Progenitor cell of endocrine pancreas (in vitro differentiated cells): Measurements from ENCODE around the gene TBC1D24. TPM values are rescaled to one million over a fixed set of nuclear protein-coding genes. Genes with fewer than 3 reads are reported as not detected.
"Not testable (repeated sequence)": the region's sequence is repeated elsewhere in the genome, so short reads cannot be mapped to it uniquely, and the experiment has no call there.

ENCODE experiments used
- DNase-seq: peaks from one replicate; pipeline ENCODE4 v3.0.0; 2021; ENCODE audit warnings: low spot score; ENCODE audit not compliant: unreplicated experiment
- H3K27ac Mint-ChIP-seq: 2 replicates; pipeline ENCODE4 v1.8.0; 2021; ENCODE audit warnings: mild to moderate bottlenecking, moderate library complexity, mixed read lengths
- H3K27me3 Mint-ChIP-seq: 2 replicates; pipeline ENCODE4 v1.8.0; 2021; ENCODE audit warnings: mixed read lengths
- H3K36me3 Mint-ChIP-seq: 2 replicates; pipeline ENCODE4 v1.8.0; 2022; ENCODE audit warnings: mixed read lengths; ENCODE audit not compliant: insufficient read depth
- H3K4me1 Mint-ChIP-seq: 2 replicates; pipeline ENCODE4 v1.8.0; 2021; ENCODE audit warnings: low read depth, mixed read lengths
- H3K4me3 Mint-ChIP-seq: 2 replicates; pipeline ENCODE4 v1.8.0; 2021; ENCODE audit warnings: low read depth, mild to moderate bottlenecking, moderate library complexity, mixed read lengths
- H3K9me3 Mint-ChIP-seq: 2 replicates; pipeline ENCODE4 v1.8.0; 2021; ENCODE audit warnings: low read depth, mixed read lengths
- CTCF ChIP-seq: fragments of 200-600 bp; sonication (generic); IDR thresholded peaks from one replicate; pipeline ENCODE4 v1.5.0; 2021; ENCODE audit warnings: antibody characterized with exemption, mild to moderate bottlenecking; ENCODE audit not compliant: unreplicated experiment
- total RNA-seq: library from RNA; stranded (reverse); gene quantifications from 2 replicates; pipeline ENCODE4 v1.2.1, GENCODE V29; 2021

Gene TBC1D24
- total RNA-seq, 1 donor from 2014 or later: 23.8 TPM

- Mint-ChIP-seq H3K36me3 (peaks cover 4% of the 10 kb centered on the region), H3K4me3 (peak overlapping the region; percentile 66), H3K27me3 (peaks cover 17% of the 10 kb centered on the region), H3K27ac (peak overlapping the region; percentile 88), H3K4me1 (peaks cover 11% of the 10 kb centered on the region), H3K9me3 (no peaks in the 10 kb centered on the region)
- peak; percentile 26 for TF ChIP-seq CTCF
- no peak for DNase-seq
Observed at GRCh38 chr16:2428784-2429033, 46.2 kb upstream of the TBC1D24 start.

GRCh38 chr16:2429034-2429770 is 45.7 kb upstream of the TBC1D24 start, which contains the start of gene CCNF:
CCNF (plus strand) TSS chr16:2429447; CDS start chr16:2429482, 35 bp downstream.
- Mint-ChIP-seq H3K36me3 (peaks cover 5% of the 10 kb centered on the region), H3K4me3 (peak within 1 kb of the TSS; percentile 79), H3K27me3 (peaks cover 17% of the 10 kb centered on the region), H3K4me1 (peaks cover 11% of the 10 kb centered on the region), H3K27ac (peak within 1 kb of the TSS; percentile 88), H3K9me3 (no peaks in the 10 kb centered on the region)
- DNase-seq: peak; percentile 98
- TF ChIP-seq CTCF: peak; percentile 12

GRCh38 chr16:2429771-2430663 is 44.9 kb upstream of the TBC1D24 start:
- no peak for DNase-seq
- H3K27ac Mint-ChIP-seq: peak overlapping the region; percentile 51

GRCh38 chr16:2432286-2432685 is 42.6 kb upstream of the TBC1D24 start:
- no peak for TF ChIP-seq CTCF
- Mint-ChIP-seq H3K36me3 (peaks cover 11% of the 10 kb centered on the region), H3K4me3 (no peak overlapping the region), H3K4me1 (peaks cover 11% of the 10 kb centered on the region), H3K27me3 (peaks cover 6% of the 10 kb centered on the region), H3K9me3 (no peaks in the 10 kb centered on the region), H3K27ac (no peak overlapping the region)
- DNase-seq: no peak

More at GRCh38 chr16:2429771-2430663, 44.9 kb upstream of the TBC1D24 start:
- peaks cover 11% of the 10 kb centered on the region for H3K4me1 Mint-ChIP-seq
- no peaks in the 10 kb centered on the region for H3K9me3 Mint-ChIP-seq
- peaks cover 14% of the 10 kb centered on the region for H3K27me3 Mint-ChIP-seq
- H3K36me3 Mint-ChIP-seq: peaks cover 5% of the 10 kb centered on the region
- peak; percentile 5 for TF ChIP-seq CTCF
- H3K4me3 Mint-ChIP-seq: peak overlapping the region; percentile 79

GRCh38 chr16:2432801-2433505 is 42.0 kb upstream of the TBC1D24 start:
- Mint-ChIP-seq H3K27ac (no peak overlapping the region), H3K36me3 (peaks cover 13% of the 10 kb centered on the region), H3K4me3 (no peak overlapping the region), H3K27me3 (no peaks in the 10 kb centered on the region), H3K9me3 (no peaks in the 10 kb centered on the region), H3K4me1 (peaks cover 11% of the 10 kb centered on the region)
- TF ChIP-seq CTCF: no peak
- no peak for DNase-seq

- not testable (repeated sequence) for DNase-seq, H3K27ac Mint-ChIP-seq, H3K27me3 Mint-ChIP-seq, H3K4me1 Mint-ChIP-seq, H3K4me3 Mint-ChIP-seq, H3K9me3 Mint-ChIP-seq
- peaks cover 18% of the 10 kb centered on the region for H3K36me3 Mint-ChIP-seq
Observed at GRCh38 chr16:2435236-2435635, 39.7 kb upstream of the TBC1D24 start.
